HUES6 (cell line): ENCODE measurements around the gene AP3S2.
"Not testable (repeated sequence)": the region's sequence is repeated elsewhere in the genome, so short reads cannot be mapped to it uniquely, and the experiment has no call there.

Experiments used
- H3K27ac ChIP-seq: 2 replicates; pipeline ENCODE4 v1.7.0; 2013; ENCODE audit warnings: low read depth, mild to moderate bottlenecking, low read length, inconsistent platforms
- H3K27me3 ChIP-seq: 2 replicates; pipeline ENCODE4 v1.6.1; 2013; ENCODE audit warnings: low read length; ENCODE audit not compliant: control insufficient read depth, insufficient read depth
- H3K36me3 ChIP-seq: 2 replicates; pipeline ENCODE4 v1.6.1; 2013; ENCODE audit warnings: low read length; ENCODE audit not compliant: control insufficient read depth, insufficient read depth
- H3K4me1 ChIP-seq: 2 replicates; pipeline ENCODE4 v1.6.1; 2013; ENCODE audit warnings: low read length; ENCODE audit not compliant: control insufficient read depth, insufficient read depth
- H3K4me3 ChIP-seq: 2 replicates; pipeline ENCODE4 v1.5.1; 2013; ENCODE audit warnings: low read depth, low read length
- H3K9ac ChIP-seq: one replicate; pipeline ENCODE4 v1.6.1; 2013; ENCODE audit warnings: mild to moderate bottlenecking, low read length
- H3K9me3 ChIP-seq: 2 replicates; pipeline ENCODE4 v1.6.1; 2013; ENCODE audit warnings: low read depth, low read length; ENCODE audit not compliant: control insufficient read depth, insufficient read depth

AP3S2 gene

GRCh38 chr15:89883518-89883917, 10.3 kb downstream of the AP3S2 start:
- no peak overlapping the region for H3K9ac ChIP-seq
- no peak overlapping the region for H3K27ac ChIP-seq
- H3K36me3 ChIP-seq: peaks cover 51% of the 10 kb centered on the region

GRCh38 chr15:89880727-89881126, 13.1 kb downstream of the AP3S2 start:
- Histone ChIP-seq H3K36me3 (peaks cover 50% of the 10 kb centered on the region), H3K9me3 (no peaks in the 10 kb centered on the region), H3K27me3 (no peaks in the 10 kb centered on the region), H3K4me3 (no peak overlapping the region), H3K9ac (no peak overlapping the region), H3K4me1 (no peaks in the 10 kb centered on the region), H3K27ac (no peak overlapping the region)

More at GRCh38 chr15:89883518-89883917, 10.3 kb downstream of the AP3S2 start:
- Histone ChIP-seq H3K9me3 (no peaks in the 10 kb centered on the region), H3K27me3 (no peaks in the 10 kb centered on the region), H3K4me3 (no peak overlapping the region), H3K4me1 (no peaks in the 10 kb centered on the region)

GRCh38 chr15:89878323-89878722, 15.5 kb downstream of the AP3S2 start:
- H3K4me1 ChIP-seq: no peaks in the 10 kb centered on the region
- H3K4me3 ChIP-seq: no peak overlapping the region
- no peak overlapping the region for H3K9ac ChIP-seq
- no peaks in the 10 kb centered on the region for H3K9me3 ChIP-seq
- H3K27me3 ChIP-seq: no peaks in the 10 kb centered on the region
- H3K36me3 ChIP-seq: peaks cover 42% of the 10 kb centered on the region
- H3K27ac ChIP-seq: no peak overlapping the region

GRCh38 chr15:89877083-89877425, 16.7 kb downstream of the AP3S2 start:
- H3K4me3 ChIP-seq: no peak overlapping the region
- no peaks in the 10 kb centered on the region for H3K4me1 ChIP-seq
- no peaks in the 10 kb centered on the region for H3K9me3 ChIP-seq
- H3K9ac ChIP-seq: no peak overlapping the region
- H3K36me3 ChIP-seq: peaks cover 39% of the 10 kb centered on the region
- no peak overlapping the region for H3K27ac ChIP-seq
- H3K27me3 ChIP-seq: no peaks in the 10 kb centered on the region

GRCh38 chr15:89876396-89877082, 17.3 kb downstream of the AP3S2 start:
- no peak overlapping the region for H3K27ac ChIP-seq
- H3K27me3 ChIP-seq: no peaks in the 10 kb centered on the region
- no peak overlapping the region for H3K4me3 ChIP-seq
- H3K9me3 ChIP-seq: no peaks in the 10 kb centered on the region
- H3K4me1 ChIP-seq: no peaks in the 10 kb centered on the region
- H3K9ac ChIP-seq: no peak overlapping the region
- H3K36me3 ChIP-seq: peaks cover 43% of the 10 kb centered on the region

GRCh38 chr15:89875741-89876140, 18.1 kb downstream of the AP3S2 start:
- H3K9me3 ChIP-seq: no peaks in the 10 kb centered on the region; the same call in 1 of the 2 replicates
- H3K27me3 ChIP-seq: no peaks in the 10 kb centered on the region
- no peak overlapping the region for H3K27ac ChIP-seq
- no peaks in the 10 kb centered on the region for H3K4me1 ChIP-seq
- peaks cover 48% of the 10 kb centered on the region for H3K36me3 ChIP-seq
- H3K4me3 ChIP-seq: no peak overlapping the region
- no peak overlapping the region for H3K9ac ChIP-seq

GRCh38 chr15:89874926-89875564, 18.7 kb downstream of the AP3S2 start:
- no peak overlapping the region for H3K27ac ChIP-seq

GRCh38 chr15:89870688-89871288, 23.0 kb downstream of the AP3S2 start:
- Histone ChIP-seq H3K9me3 (no peaks in the 10 kb centered on the region; the same call in 1 of the 2 replicates), H3K4me1 (no peaks in the 10 kb centered on the region), H3K27ac (no peak overlapping the region), H3K9ac (no peak overlapping the region), H3K36me3 (peaks cover 45% of the 10 kb centered on the region), H3K4me3 (no peak overlapping the region), H3K27me3 (no peaks in the 10 kb centered on the region)

More at GRCh38 chr15:89874926-89875564, 18.7 kb downstream of the AP3S2 start:
- no peaks in the 10 kb centered on the region for H3K27me3 ChIP-seq
- H3K4me3 ChIP-seq: no peak overlapping the region
- H3K9ac ChIP-seq: no peak overlapping the region
- peaks cover 53% of the 10 kb centered on the region for H3K36me3 ChIP-seq
- H3K4me1 ChIP-seq: no peaks in the 10 kb centered on the region
- no peaks in the 10 kb centered on the region; the same call in 1 of the 2 replicates for H3K9me3 ChIP-seq

GRCh38 chr15:89870006-89870405, 23.8 kb downstream of the AP3S2 start:
- Histone ChIP-seq H3K4me1 (no peaks in the 10 kb centered on the region), H3K36me3 (peaks cover 46% of the 10 kb centered on the region), H3K4me3 (no peak overlapping the region), H3K27me3 (no peaks in the 10 kb centered on the region), H3K9ac (no peak overlapping the region), H3K9me3 (no peaks in the 10 kb centered on the region; the same call in 1 of the 2 replicates), H3K27ac (no peak overlapping the region)

GRCh38 chr15:89869490-89869889, 24.3 kb downstream of the AP3S2 start:
- not testable (repeated sequence) for H3K27ac ChIP-seq, H3K27me3 ChIP-seq, H3K9ac ChIP-seq, H3K4me1 ChIP-seq, H3K9me3 ChIP-seq, H3K4me3 ChIP-seq
- H3K36me3 ChIP-seq: peaks cover 50% of the 10 kb centered on the region
